Measurements from ENCODE around the gene PATZ1. TPM values are rescaled to one million over a fixed set of nuclear protein-coding genes. Genes with fewer than 3 reads are reported as not detected.

PATZ1 gene
- total and polyA plus RNA-seq, 2 donors (not counting 3 experiments of a cell fraction or from before 2014, with no cell fraction given), result 19.7 to 23.7 TPM

GRCh38 chr22:31344578-31345330 is 1.4 kb downstream of the PATZ1 start:
- TF ChIP-seq POLR2AphosphoS5 (IDR thresholded peaks at IDR 0.05; ENCODE audit: insufficient read depth, low read depth, low read length) (peak; percentile 4), MAX (IDR thresholded peaks at IDR 0.05; ENCODE audit: insufficient read depth, insufficient read length) (no peak), FOS (IDR thresholded peaks at IDR 0.05; ENCODE audit: borderline replicate concordance, insufficient read depth, low read length) (no peak)
- Histone ChIP-seq H3K9me1 (replicated peaks; ENCODE audit: control insufficient read depth, extremely low read depth, insufficient read depth, low read length) (no peaks in the 10 kb centered on the region), H3K4me2 (ENCODE audit: insufficient read depth, low read length) (peak overlapping the region; percentile 33), H3K36me3 (ENCODE audit: control insufficient read depth in 2 of 2, extremely low read depth in 1 of 2, insufficient read depth in 2 of 2, low read length in 2 of 2) (peaks cover 4 to 10% of the 10 kb centered on the region in 2 experiments), H3K79me2 (ENCODE audit: control insufficient read depth, insufficient read depth, low read length) (peaks cover 19% of the 10 kb centered on the region), H3K4me1 (ENCODE audit: control insufficient read depth, extremely low read depth, insufficient read depth, low read length) (peaks cover 39% of the 10 kb centered on the region), H3K27me3 (ENCODE audit: control insufficient read depth in 2 of 2, insufficient read depth in 2 of 2, low read length in 2 of 2) (no peaks in the 10 kb centered on the region), H4K20me1 (replicated peaks; ENCODE audit: control insufficient read depth, extremely low read depth, insufficient read depth, low read length) (no peaks in the 10 kb centered on the region), H3K9ac (replicated peaks; ENCODE audit: extremely low read depth, insufficient read depth, low read length) (no peak overlapping the region), H2AFZ (ENCODE audit: low read depth, low read length) (no peak overlapping the region), H3K27ac (ENCODE audit: insufficient read depth, low read depth, low read length) (no peak overlapping the region), H3K9me3 (replicated peaks; ENCODE audit: control insufficient read depth, insufficient read depth, low read length) (no peaks in the 10 kb centered on the region), H3K4me3 (replicated peaks in 1 of 3; ENCODE audit: insufficient read depth in 1 of 3, low read depth in 1 of 3, low read length in 3 of 3) (peak overlapping the region in 2 of 3 experiments; percentile 40 to 75)
- DNase-seq (ENCODE audit: low read depth, low spot score), result peak; percentile 60
- BruUV-seq (replicated peaks), result no TSS peak
- intact Hi-C loops (cut with micrococcal nuclease) (loop anchor here (1.0 kb wide), 1 partner anchor 53 kb away; no protein-coding TSS in a partner anchor), dilution Hi-C loops (cut with MboI; ENCODE audit: extremely low pct_ligation_motif_present, low sequenced_read_pairs) (no loop called here)
- FAIRE-seq, result peak; percentile 73
- CTCF ChIA-PET, result interaction anchor here (0.7 to 1.7 kb wide), 11 partner anchors 8 to 237 kb away, joined by 3 to 15 read pairs (median 3); partner anchors contain the start of genes LIMK2, PIK3IP1 and SELENOM
- POLR2A ChIA-PET, result no interaction called here

GRCh38 chr22:31344256-31344577 is 1.9 kb downstream of the PATZ1 start:
- intact Hi-C loops (cut with micrococcal nuclease) (no loop called here), dilution Hi-C loops (cut with MboI; ENCODE audit: extremely low pct_ligation_motif_present, low sequenced_read_pairs) (no loop called here)
- BruUV-seq (replicated peaks), result no TSS peak
- ChIA-PET CTCF (interaction anchor here (1.5 to 1.7 kb wide), 2 partner anchors 9 to 52 kb away, joined by 4 to 15 read pairs; partner anchors contain the start of gene PIK3IP1), POLR2A (no interaction called here)
- H3K9me3 ChIP-seq (replicated peaks; ENCODE audit: control insufficient read depth, insufficient read depth, low read length), result no peaks in the 10 kb centered on the region
- H4K20me1 ChIP-seq (replicated peaks; ENCODE audit: control insufficient read depth, extremely low read depth, insufficient read depth, low read length), result no peaks in the 10 kb centered on the region
- no peak for DNase-seq (ENCODE audit: low read depth, low spot score)
- no peaks in the 10 kb centered on the region for H3K27me3 ChIP-seq (ENCODE audit: control insufficient read depth in 2 of 2, insufficient read depth in 2 of 2, low read length in 2 of 2)
- H2AFZ ChIP-seq (ENCODE audit: low read depth, low read length), result no peak overlapping the region
- H3K79me2 ChIP-seq (ENCODE audit: control insufficient read depth, insufficient read depth, low read length), result peaks cover 19% of the 10 kb centered on the region
- TF ChIP-seq CTCF (IDR thresholded peaks at IDR 0.05; ENCODE audit: extremely low read depth in 1 of 2, insufficient read depth in 1 of 2, low read depth in 1 of 2, low read length in 2 of 2) (no peak), EZH2 (IDR thresholded peaks at IDR 0.05; ENCODE audit: borderline replicate concordance, low read depth, low read length, severe bottlenecking) (no peak), MAX (IDR thresholded peaks at IDR 0.05; ENCODE audit: insufficient read depth, insufficient read length) (no peak)
- peaks cover 4 to 10% of the 10 kb centered on the region in 2 experiments for H3K36me3 ChIP-seq (ENCODE audit: control insufficient read depth in 2 of 2, extremely low read depth in 1 of 2, insufficient read depth in 2 of 2, low read length in 2 of 2)
- peak overlapping the region in 1 of 3 experiments; percentile 31 for H3K4me3 ChIP-seq (replicated peaks in 1 of 3; ENCODE audit: insufficient read depth in 1 of 3, low read depth in 1 of 3, low read length in 3 of 3)
- FAIRE-seq, result no peak
- H3K27ac ChIP-seq (ENCODE audit: insufficient read depth, low read depth, low read length), result peak overlapping the region; percentile 7
- peaks cover 39% of the 10 kb centered on the region for H3K4me1 ChIP-seq (ENCODE audit: control insufficient read depth, extremely low read depth, insufficient read depth, low read length)
- peak overlapping the region; percentile 33 for H3K4me2 ChIP-seq (ENCODE audit: insufficient read depth, low read length)
- no peak overlapping the region for H3K9ac ChIP-seq (replicated peaks; ENCODE audit: extremely low read depth, insufficient read depth, low read length)
- H3K9me1 ChIP-seq (replicated peaks; ENCODE audit: control insufficient read depth, extremely low read depth, insufficient read depth, low read length), result no peaks in the 10 kb centered on the region
